Psoas muscle (tissue), 8 donors: ENCODE measurements around the gene PTPRM. TPM values are rescaled to one million over a fixed set of nuclear protein-coding genes. Genes with fewer than 3 reads are reported as not detected.

Experiments used
- ATAC-seq, 4 donors: fragments of 200-7000 bp; cut with Tn5 transposase; one replicate each; pipeline ENCODE4 v1.9.1; 2020; ENCODE audit warnings: moderate library complexity in 3 of 4, mild to moderate bottlenecking in 2 of 4
- DNase-seq, 2 donors: peaks; one replicate each; pipeline ENCODE4 v3.0.0-alpha.2; 2020
- H3K27ac ChIP-seq: fragments of 200-600 bp; one replicate; pipeline ENCODE4 v1.8.0; 2022
- H3K27me3 ChIP-seq, 3 donors: fragments of 200-600 bp in 1 of 3; one replicate each; pipeline versions ENCODE4 v1.6.1 to v1.8.0; 2013 to 2022; ENCODE audit warnings: low read length in 2 of 3, mild to moderate bottlenecking in 2 of 3, moderate library complexity in 1 of 3; ENCODE audit not compliant: insufficient read depth in 3 of 3
- H3K36me3 ChIP-seq, 2 donors: fragments of 200-600 bp in 1 of 2; one replicate each; pipeline versions ENCODE4 v1.6.1 to v1.8.0; 2013 to 2022; ENCODE audit warnings: low read depth in 1 of 2, mild to moderate bottlenecking in 1 of 2, moderate library complexity in 1 of 2; ENCODE audit not compliant: insufficient read depth in 1 of 2
- H3K4me1 ChIP-seq: fragments of 200-600 bp; one replicate; pipeline ENCODE4 v1.8.0; 2022
- H3K4me3 ChIP-seq: fragments of 200-600 bp; one replicate; pipeline ENCODE4 v1.8.0; 2022; ENCODE audit warnings: mild to moderate bottlenecking
- H3K9me3 ChIP-seq: fragments of 200-600 bp; one replicate; pipeline ENCODE4 v1.8.0; 2022
- WGBS, 3 donors: extraction: QIAGEN DNeasy Blood & Tissue Kit; methylation state at CpG; one replicate each; pipeline versions ENCODE4 v1.1.6 to v1.1.7; 2013; 5-methylcytosine and 5-hydroxymethylcytosine counted together
- intact Hi-C, 2 donors: fragments of 100-400 bp; cut with DNase I; formaldehyde crosslinking; loops; one replicate each; pipeline versions ENCODE4 v1.11.0 to v1.14.2; 2022
- polyA plus RNA-seq, 3 donors: library from polyadenylated mRNA; stranded (reverse); fragments of 200-250 nt; gene quantifications; one replicate each; pipeline ENCODE4 v1.2.3, GENCODE V29; 2013
- total RNA-seq, 4 donors: library from RNA; stranded (reverse); fragmentation: NEBNext Ultra II Directional in 2 of 4; extraction: Animal tissue kit (Norgen Biotek cat#: 25700) in 2 of 4; gene quantifications; one replicate each; pipeline versions ENCODE4 v1.2.1 to v1.2.4, GENCODE V29; 2021 to 2023
- TF ChIP-seq, protein P1 (sequence below): fragments of 200-600 bp; IDR thresholded peaks from one replicate; pipeline ENCODE4 v1.8.0; 2022; ENCODE audit warnings: antibody characterized with exemption
- donor health status: healthy with polysubstance abuse.
- donor health status: DM: no; HTN: no; CAD: no; lungs with moderate emphysema.
- donor health status: Bipolar disorder and iron deficiency.
- donor health status: healthy.
- donor health status: DM: yes; HTN: yes; CAD: no.
- donor health status: DM: no; HTN: no; CAD: no.
- donor health status: DM: no; HTN: no; CAD: no.
- donor health status: DM: yes; HTN: yes; CAD: no.

Gene PTPRM
- total and polyA plus RNA-seq, 7 donors, result 27.4 to 78.9 (median 39.0) TPM

GRCh38 chr18:7809455-7809854 lies 242.3 kb downstream of the PTPRM start:
- intact Hi-C loops, result no loop called here
- Histone ChIP-seq H3K9me3 (peaks cover 10% of the 10 kb centered on the region), H3K36me3 (no peaks in the 10 kb centered on the region), H3K27ac (no peak overlapping the region), H3K4me3 (no peak overlapping the region), H3K27me3 (no peaks in the 10 kb centered on the region), H3K4me1 (peaks cover 36% of the 10 kb centered on the region)
- TF ChIP-seq, protein P1, sequence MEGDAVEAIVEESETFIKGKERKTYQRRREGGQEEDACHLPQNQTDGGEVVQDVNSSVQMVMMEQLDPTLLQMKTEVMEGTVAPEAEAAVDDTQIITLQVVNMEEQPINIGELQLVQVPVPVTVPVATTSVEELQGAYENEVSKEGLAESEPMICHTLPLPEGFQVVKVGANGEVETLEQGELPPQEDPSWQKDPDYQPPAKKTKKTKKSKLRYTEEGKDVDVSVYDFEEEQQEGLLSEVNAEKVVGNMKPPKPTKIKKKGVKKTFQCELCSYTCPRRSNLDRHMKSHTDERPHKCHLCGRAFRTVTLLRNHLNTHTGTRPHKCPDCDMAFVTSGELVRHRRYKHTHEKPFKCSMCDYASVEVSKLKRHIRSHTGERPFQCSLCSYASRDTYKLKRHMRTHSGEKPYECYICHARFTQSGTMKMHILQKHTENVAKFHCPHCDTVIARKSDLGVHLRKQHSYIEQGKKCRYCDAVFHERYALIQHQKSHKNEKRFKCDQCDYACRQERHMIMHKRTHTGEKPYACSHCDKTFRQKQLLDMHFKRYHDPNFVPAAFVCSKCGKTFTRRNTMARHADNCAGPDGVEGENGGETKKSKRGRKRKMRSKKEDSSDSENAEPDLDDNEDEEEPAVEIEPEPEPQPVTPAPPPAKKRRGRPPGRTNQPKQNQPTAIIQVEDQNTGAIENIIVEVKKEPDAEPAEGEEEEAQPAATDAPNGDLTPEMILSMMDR, result no peak
- WGBS, 3 donors, result 86 to 93% (median 93%) methylated on average over 6 of the region's 6 CpGs
- ATAC-seq (no peak), DNase-seq (no peak)

- Histone ChIP-seq H3K27me3 (no peaks in the 10 kb centered on the region), H3K9me3 (peaks cover 15% of the 10 kb centered on the region), H3K4me1 (peaks cover 36% of the 10 kb centered on the region), H3K27ac (no peak overlapping the region), H3K4me3 (no peak overlapping the region), H3K36me3 (no peaks in the 10 kb centered on the region)
- DNase-seq, result no peak
- ATAC-seq, result no peak
- TF ChIP-seq, protein P1, result no peak
- intact Hi-C loops, result no loop called here
- 95 to 99% (median 95%) methylated on average over 5 of the region's 5 CpGs for WGBS, 3 donors
These were observed 242.9 kb downstream of the PTPRM start for GRCh38 chr18:7809978-7810377.

GRCh38 chr18:7812431-7813063 lies 245.4 kb downstream of the PTPRM start:
- WGBS, 3 donors, result 52 to 73% (median 56%) methylated on average over 3 of the region's 3 CpGs
- DNase-seq, result no peak
- H3K9me3 ChIP-seq, result peaks cover 19% of the 10 kb centered on the region
- H3K27me3 ChIP-seq, result no peaks in the 10 kb centered on the region
- ATAC-seq, result peak; percentile 72 to 87 (median 81)
- H3K4me3 ChIP-seq, result no peak overlapping the region
- H3K36me3 ChIP-seq, result no peaks in the 10 kb centered on the region
- TF ChIP-seq, protein P1, result no peak
- intact Hi-C loops, result no loop called here
- H3K27ac ChIP-seq, result peak overlapping the region; percentile 68
- H3K4me1 ChIP-seq, result peaks cover 35% of the 10 kb centered on the region

DNA sequence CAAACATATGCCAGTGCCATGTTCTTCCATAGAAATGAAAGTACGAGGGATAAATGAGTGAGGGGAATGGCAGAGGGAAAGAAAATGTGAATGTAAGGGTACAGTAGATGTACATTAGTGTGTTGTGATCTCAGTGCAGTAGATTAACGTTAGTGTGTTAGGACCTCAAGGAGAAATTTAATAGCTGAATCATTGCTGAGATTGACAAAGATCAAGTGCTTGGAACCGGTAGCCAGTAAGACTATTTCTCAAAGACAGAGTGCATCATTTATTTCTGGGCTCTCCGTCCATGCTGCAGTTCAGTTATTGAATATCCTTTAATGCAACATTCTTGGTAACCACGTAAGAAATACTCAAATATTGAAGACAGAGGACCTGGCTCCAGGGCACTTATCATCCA lies 246.0 kb downstream of the PTPRM start:
- peak; percentile 45 to 55 (median 49) for ATAC-seq
- Histone ChIP-seq H3K9me3 (peaks cover 19% of the 10 kb centered on the region), H3K27me3 (no peaks in the 10 kb centered on the region), H3K4me3 (no peak overlapping the region), H3K4me1 (peaks cover 36% of the 10 kb centered on the region), H3K36me3 (no peaks in the 10 kb centered on the region), H3K27ac (peak overlapping the region; percentile 68)
- WGBS, 3 donors, result 55 to 80% (median 62%) methylated on average over 5 of the region's 5 CpGs
- intact Hi-C loops, result no loop called here
- TF ChIP-seq, protein P1, result no peak
- DNase-seq, result no peak

DNA sequence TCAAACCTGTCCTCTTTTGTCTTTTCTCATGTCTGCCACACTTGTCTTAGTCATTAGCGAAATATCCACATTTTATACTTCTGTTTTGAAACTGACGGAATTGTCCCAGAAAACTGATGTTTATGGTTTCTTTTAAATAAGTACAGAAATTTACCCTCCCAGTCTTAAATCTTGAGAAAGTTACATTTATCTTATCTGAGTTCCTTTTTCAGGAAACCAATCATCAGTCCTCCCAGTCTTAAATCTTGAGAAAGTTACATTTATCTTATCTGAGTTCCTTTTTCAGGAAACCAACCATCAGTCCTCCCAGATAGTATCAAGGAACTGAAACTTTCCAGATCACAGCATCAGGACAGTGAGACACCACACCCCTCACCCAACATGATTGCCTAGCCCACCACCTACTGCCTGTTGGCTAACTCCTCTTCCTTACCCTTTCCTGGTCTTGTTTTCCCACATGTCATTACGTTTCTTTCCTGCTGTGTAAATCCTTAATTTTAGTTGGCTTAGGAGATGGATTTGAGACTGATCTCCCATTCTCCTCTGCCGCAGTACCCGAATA lies 247.7 kb downstream of the PTPRM start:
- WGBS, 3 donors, result 96 to 97% (median 97%) methylated on average over 5 of the region's 5 CpGs
- DNase-seq (no peak), ATAC-seq (no peak)
- Histone ChIP-seq H3K9me3 (peaks cover 19% of the 10 kb centered on the region), H3K27ac (peak overlapping the region; percentile 53), H3K4me3 (no peak overlapping the region), H3K27me3 (no peaks in the 10 kb centered on the region), H3K4me1 (peaks cover 36% of the 10 kb centered on the region), H3K36me3 (no peaks in the 10 kb centered on the region)
- intact Hi-C loops, result no loop called here
- TF ChIP-seq, protein P1, result no peak
